Stimulated activated CD4-positive, alpha-beta T cell treated with anti-CD3 and anti-CD28 coated beads, Interleukin-2, amount 100 ng/mL, for 48 hours (primary cell): ENCODE data around the gene PAX5.

Experiments used
- DNase-seq, 2 donors: peaks; one replicate each; pipeline ENCODE4 v3.0.0-alpha.2; 2020

The PAX5 gene

GRCh38 chr9:36793277-36793676 lies 240.8 kb downstream of the PAX5 start:
- DNase-seq = peak in 1 of 2 donors; percentile 6

GRCh38 chr9:36791222-36791950 lies 242.7 kb downstream of the PAX5 start:
- no peak for DNase-seq

DNA sequence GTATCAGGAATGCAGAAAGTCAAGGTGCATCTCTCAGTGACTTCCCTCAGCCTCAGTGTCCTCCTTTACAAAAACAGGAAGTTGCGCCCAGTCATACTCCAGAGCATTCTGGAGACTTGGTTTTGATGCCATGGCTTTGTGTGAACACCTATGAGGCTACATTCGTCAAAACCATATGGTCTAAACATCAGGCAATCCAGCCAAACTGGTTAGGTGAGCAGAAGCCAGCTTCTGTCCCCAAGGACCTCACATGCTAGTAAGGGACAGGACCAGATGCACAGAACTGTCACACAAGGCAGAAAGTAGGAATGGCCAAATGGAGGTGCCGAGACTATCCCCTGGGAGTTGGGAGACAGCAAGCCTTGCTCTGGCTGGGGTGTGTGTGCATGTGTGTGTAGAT lies 244.2 kb downstream of the PAX5 start:
- DNase-seq = no peak

GRCh38 chr9:36788534-36788933 lies 245.5 kb downstream of the PAX5 start:
- DNase-seq = no peak

GRCh38 chr9:36787709-36788108 lies 246.4 kb downstream of the PAX5 start:
- no peak for DNase-seq
